NCI-H2196 (cell line): ENCODE results near the gene DLG5.
"Not testable (repeated sequence)": the region's sequence is repeated elsewhere in the genome, so short reads cannot be mapped to it uniquely, and the experiment has no call there.

Source experiments
- DNase-seq: peaks from one replicate; lab custom pipeline; 2025; ENCODE audit not compliant: unreplicated experiment; lab: John Stamatoyannopoulos, UW

The DLG5 gene

DNA sequence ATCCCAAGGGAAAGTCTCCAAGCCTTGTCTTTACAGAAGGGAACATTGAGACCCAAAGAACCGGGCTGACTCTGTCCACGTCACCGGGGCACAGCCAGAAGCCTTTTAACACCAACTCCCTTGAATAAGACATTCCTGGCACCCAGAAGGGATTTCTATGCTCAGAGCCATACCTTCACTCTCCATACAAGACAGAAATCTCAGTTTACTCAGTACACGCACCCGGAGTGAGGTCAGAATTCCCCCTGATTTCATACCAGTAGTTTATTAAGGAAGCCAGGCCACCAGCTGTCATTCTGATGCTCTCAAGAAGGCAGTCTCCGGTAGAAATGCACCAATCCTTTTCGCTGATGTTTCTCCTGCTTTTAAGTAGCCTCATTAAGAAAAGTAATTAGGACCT lies 154.7 kb downstream of the DLG5 start:
- no peak for DNase-seq

- DNase-seq, result no peak
These were observed 155.1 kb downstream of the DLG5 start for GRCh38 chr10:77771450-77771849.

DNA sequence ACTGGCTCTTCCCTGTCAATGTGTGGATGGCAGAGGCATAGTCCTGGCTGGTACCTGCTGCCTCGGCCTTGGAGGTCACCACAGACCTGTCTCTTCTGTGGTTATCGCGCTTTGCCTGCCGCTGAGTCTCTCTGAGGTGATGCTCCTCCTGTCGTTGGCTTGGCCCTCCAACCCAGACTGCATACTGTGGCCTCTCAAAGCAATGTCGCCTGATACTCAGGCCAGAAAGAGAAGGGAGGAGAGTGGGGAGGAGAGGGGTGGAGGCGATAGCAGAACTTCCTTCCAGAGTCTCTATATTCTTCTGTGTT lies 155.7 kb downstream of the DLG5 start:
- DNase-seq, result no peak

DNA sequence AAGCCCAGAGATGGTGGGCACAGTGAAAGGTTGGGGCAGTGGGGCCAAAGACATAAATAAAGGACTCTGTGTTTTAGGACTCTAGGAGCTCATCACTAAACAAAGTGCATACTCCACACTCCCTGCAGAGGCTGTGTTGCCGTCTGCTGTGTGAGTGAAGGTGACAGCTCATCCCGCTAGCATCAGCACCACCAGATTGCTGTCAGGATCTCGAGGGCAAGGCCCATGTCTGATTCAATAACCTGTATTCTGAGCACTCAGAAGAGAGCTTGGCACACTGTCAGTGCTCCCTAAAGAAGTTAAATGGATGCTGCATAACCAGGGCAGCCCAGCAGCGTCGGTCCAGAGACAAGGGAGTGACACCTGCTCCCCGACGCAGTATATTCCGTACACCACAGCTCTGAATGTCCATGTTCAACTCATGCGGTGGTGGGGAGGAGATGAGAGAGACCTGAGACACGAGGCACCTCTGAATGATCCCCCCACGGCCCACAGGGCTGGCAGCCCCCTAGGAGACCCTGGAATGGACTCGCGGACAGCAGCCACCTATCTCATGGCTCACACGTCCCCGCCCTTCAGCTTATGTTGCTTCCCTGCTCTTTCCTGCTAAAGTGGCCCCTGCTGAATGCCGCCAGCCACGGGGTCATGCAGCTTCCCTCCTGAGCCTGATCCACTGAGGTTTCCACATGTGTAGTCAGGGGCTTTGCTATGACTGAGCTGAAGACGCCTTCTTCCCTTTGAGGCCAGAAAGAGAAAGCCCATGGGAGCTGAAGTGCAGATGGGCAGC lies 156.3 kb downstream of the DLG5 start:
- no peak for DNase-seq

DNA sequence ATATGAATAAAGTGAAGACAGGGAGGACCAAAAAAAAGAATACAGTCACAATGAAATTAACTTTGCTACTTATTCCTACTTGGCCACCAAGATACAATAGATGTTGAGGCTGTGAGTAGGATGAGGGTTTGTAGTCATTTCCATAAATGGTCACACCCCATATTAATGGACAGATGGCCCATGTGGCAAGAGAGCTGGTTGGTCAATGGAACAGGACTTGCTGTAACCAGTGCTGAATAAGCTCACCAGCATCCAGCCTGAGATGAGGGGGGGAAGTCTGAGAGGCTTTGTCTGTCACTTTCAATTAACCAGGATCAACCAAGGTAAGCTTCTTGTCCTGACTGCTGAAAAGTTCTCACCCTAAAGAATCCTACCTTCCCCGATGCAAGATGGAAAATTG lies 158.5 kb downstream of the DLG5 start:
- DNase-seq, result no peak

GRCh38 chr10:77763453-77764430 lies 162.8 kb downstream of the DLG5 start:
- DNase-seq, result no peak

DNA sequence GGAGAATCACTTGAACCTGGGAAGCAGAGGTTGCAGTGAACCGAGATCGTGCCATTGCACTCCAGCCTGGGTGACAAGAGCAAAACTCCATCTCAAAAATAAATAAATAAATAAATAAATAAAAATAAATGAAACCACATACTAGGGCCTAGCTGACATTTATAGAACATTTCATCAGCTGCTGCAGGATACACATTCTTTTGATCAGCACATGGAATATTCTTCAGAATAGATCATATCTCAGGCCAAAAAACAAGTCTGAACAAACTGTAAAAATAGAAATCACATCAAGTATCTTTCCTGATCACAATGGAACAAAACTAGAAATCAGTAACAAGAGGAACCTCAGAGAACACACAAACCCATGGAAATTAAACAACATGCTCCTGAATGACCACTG lies 168.1 kb downstream of the DLG5 start:
- not testable (repeated sequence) for DNase-seq

DNA sequence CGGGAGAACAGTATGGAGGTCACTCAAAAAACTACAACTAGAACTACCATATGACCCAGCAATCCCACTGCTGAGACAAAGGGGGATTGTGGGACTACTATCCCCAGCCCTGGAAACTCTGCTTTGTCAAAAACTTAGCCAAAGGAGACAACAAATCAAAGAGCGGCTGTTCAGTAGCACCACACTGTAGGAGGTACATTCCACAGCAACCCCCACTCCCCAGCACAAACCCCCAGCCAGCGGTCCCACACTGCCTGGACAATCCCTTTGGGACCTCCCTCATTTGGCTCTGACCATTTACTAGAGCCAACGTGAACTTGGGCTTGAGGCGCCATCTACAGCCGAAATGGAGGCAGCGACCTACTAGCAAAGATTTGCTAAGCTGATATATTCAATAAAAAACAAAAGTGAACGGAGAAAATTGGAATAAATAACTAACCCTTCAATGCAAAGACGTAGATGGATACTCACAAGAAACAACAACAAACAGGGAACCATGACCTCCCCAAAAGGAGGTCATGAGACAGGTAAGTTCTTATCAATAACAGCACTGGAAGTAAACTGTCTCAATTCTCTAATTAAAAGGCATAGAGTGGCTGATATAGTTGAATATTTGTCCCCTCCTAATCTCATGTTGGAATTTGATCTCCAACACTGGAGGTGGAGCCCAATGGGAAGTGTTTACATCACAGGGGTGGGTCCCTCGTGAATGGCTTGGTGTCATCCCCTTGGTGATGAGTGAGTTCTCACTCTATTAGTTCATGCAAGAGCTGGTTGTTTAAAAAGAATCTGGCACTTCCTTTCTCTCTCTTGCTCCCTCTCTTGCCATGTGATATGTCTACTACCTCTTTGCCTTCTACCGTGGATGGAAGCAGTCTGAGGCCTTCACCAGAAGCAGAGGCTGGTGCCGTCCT lies 170.0 kb downstream of the DLG5 start:
- DNase-seq, result peak; percentile 2

- DNase-seq, result no peak
These were observed 180.4 kb downstream of the DLG5 start for GRCh38 chr10:77746047-77746707.

DNA sequence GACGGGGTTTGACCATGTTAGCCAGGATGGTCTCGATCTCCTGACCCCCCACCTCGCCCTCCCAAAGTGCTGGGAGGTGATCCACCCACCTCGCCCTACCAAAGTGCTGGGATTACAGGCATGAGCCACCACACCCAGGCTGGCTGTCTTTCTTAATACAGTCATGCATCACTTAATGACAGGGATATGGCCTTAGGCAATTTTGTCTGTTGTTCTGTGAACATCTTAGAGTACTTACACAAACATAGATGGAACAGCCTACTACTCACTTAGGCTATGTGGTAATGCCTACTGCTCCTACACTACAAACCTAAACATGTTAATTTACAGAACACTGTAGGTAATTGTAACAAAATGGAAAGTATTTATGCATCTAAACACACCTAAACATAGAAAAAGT lies 182.3 kb downstream of the DLG5 start:
- DNase-seq, result no peak

DNA sequence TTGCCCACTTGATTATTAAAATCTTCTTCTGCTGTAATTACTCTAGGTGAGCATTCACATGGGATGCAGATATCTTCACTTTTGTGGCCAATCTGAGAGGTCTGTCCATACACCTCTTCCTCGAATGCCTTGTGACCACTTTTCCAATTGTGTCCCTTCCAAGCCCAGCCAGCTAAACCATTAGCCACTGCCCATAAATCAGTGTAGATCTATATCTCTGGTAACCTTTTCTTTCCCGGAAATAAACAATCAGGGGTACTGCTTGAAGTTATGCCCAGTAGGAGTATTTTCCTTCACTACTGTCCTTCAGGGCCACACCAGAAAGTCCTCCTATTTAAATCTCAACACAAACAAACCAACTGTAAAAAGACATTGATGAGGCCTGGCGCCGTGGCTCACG lies 184.4 kb downstream of the DLG5 start:
- DNase-seq, result no peak

GRCh38 chr10:77741746-77742145 lies 184.8 kb downstream of the DLG5 start:
- no peak for DNase-seq
